PFSK-1 (cell line): Measurements from ENCODE around the gene TSPAN4.

Source experiments
- POLR2AphosphoS5 ChIP-seq: IDR thresholded peaks from 2 replicates; pipeline ENCODE4 v1.6.1; 2012; ENCODE audit warnings: low read depth, mild to moderate bottlenecking, control low read depth, low read length, moderate library complexity
- REST ChIP-seq, 2 experiments: IDR thresholded peaks; 2 replicates each; pipeline versions ENCODE4 v1.6.1 to v1.8.0; 2011 to 2012; ENCODE audit warnings: low read depth in 2 of 2, low read length in 2 of 2, control low read depth in 1 of 2, inconsistent platforms in 1 of 2, mild to moderate bottlenecking in 1 of 2, moderate library complexity in 1 of 2; ENCODE audit not compliant: insufficient read depth in 1 of 2
- TAF1 ChIP-seq: IDR thresholded peaks from 2 replicates; pipeline ENCODE4 v1.6.1; 2012; ENCODE audit warnings: low read length, control low read depth, borderline replicate concordance; ENCODE audit not compliant: insufficient read depth

GRCh38 chr11:834371-835316 is 8.0 kb upstream of the TSPAN4 start:
- TF ChIP-seq TAF1 (no peak), REST (IDR thresholded peaks at IDR 0.05; ENCODE audit: insufficient read depth in 1 of 2, low read depth in 2 of 2, low read length in 2 of 2) (no peak), POLR2AphosphoS5 (no peak; the same call in 1 of the 2 replicates)
